HG03460 (cell line): Measurements from ENCODE around the gene SCAI.

Source experiments
- ATAC-seq: cut with Tn5 transposase; IDR thresholded peaks from one replicate; pipeline ENCODE4 v1.9.1; 2021; ENCODE audit not compliant: unreplicated experiment

SCAI gene

GRCh38 chr9:124894035-124894740, 249.1 kb downstream of the SCAI start:
- no peak for ATAC-seq
